Astrocyte of the hippocampus (primary cell): ENCODE measurements around the gene ENSA.
"Not testable (repeated sequence)": the region's sequence is repeated elsewhere in the genome, so short reads cannot be mapped to it uniquely, and the experiment has no call there.

Source experiments
- DNase-seq: peaks from one replicate; pipeline ENCODE4 v3.0.0; 2011; ENCODE audit warnings: low read depth, low spot score

The ENSA gene

GRCh38 chr1:150580966-150581365, 48.4 kb downstream of the ENSA start:
- not testable (repeated sequence) for DNase-seq

DNA sequence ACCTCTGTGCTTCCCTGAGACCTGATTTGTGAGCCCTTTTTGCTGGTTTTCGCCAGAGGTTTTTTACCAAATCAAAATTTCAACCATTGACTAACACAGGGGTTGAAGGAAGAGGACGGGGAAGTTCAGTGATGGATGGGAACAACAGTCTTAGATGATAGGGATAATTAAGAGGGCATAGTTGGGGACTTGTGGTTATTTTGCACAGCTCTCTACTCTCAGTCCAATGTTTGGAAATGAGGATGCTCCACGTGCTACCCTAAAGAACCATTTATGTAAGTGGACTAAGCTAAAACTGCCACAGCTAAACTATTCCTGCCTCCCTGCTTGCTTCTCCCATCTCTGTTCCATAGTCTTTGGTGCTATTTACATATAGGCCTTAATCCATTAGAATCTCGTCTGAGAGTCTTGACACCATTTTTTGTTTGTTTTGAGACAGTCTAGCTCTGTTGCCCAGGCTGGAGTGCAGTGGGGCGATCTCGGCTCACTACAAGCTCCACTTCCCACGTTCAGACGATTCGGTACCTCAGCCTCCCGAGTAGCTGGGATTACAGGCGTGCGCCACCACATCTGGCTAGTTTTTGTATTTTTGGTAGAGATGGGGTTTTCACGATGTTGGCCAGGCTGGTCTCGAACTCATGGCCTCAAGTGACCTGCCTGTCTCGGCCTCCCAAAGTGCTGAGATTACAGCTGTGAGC, 49.3 kb downstream of the ENSA start:
- DNase-seq, result no peak

DNA sequence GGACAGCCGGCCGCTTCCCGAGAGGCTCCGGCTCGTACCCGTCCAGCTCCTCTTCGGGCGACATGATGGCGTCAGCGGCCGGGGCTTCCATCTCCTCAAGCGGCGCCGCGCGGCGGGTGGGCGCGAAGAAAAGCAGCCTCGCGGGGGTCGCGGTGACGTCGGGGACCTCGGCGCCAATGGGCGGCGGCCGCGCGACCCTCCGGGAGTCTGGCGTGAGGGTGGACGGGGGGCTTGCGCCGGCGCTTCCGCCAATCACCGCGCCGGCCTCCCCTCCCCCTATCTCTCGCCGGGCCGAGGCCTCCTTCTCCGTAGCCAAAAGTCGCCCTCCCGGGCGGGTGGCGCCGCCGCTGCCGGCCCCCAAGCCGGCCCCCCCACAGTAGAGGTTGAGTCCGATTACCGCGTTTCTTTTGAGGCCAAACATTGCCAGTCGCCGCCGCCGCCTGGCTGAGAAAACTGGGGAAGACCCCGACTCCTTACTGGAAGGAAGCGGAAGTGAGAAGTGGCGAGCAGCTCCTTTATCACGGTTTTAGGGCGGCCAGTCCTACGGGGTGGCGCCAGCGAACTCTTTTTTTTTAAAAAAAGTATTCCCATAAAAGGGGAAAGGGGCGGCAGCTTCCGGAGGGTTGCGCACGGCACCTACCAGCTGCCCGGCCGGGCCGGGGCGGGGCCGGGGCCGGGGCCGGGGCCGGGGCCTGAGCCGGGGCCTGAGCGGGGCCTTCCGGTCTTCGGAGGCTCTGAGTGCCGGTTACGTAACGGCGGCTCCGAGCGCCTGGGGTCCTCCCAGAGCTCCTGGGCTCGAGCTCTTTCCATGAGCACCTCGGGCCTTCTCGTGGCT, 50.1 kb downstream of the ENSA start, which contains the start of gene MCL1:
TSS of gene MCL1 (minus strand) at position 501 of the 835 bp plus-strand sequence. CDS start at position 421, 80 bp downstream.
- DNase-seq, result peak; percentile 98

- peak; percentile 86 for DNase-seq
These were observed 50.9 kb downstream of the ENSA start for GRCh38 chr1:150578272-150579109.

DNA sequence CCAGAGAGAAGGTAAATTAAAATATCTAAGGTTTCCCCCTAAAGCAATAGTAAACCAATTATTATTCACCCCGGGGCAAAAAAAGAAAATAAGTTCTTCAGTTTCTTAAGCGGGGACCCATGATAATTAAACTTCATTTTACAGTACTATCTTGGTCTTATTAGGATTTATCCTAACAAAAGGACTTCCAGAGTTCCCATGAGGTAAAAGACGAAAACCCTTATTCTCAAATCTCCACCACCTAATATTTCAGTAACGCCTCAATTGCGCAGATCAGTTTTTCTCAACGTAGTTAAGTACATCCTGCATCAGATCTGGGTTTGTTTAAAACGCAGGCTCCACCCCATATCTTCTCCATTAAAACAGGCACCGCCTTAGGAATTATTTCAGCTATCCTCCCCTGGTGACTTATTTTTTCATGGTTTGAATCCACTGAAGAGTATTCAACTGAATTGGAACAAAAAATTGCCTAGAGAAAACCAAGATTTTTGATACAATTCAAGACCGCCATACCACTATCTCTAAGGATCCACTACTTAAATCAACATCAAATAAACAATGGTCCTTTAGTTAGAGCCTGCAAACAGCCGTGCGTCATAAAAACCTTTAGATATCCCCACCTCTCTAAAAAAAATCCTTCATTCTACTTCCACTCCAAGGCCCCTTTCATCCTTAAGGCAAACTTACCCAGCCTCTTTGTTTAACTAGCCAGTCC, 51.7 kb downstream of the ENSA start:
- DNase-seq, result peak; percentile 49

DNA sequence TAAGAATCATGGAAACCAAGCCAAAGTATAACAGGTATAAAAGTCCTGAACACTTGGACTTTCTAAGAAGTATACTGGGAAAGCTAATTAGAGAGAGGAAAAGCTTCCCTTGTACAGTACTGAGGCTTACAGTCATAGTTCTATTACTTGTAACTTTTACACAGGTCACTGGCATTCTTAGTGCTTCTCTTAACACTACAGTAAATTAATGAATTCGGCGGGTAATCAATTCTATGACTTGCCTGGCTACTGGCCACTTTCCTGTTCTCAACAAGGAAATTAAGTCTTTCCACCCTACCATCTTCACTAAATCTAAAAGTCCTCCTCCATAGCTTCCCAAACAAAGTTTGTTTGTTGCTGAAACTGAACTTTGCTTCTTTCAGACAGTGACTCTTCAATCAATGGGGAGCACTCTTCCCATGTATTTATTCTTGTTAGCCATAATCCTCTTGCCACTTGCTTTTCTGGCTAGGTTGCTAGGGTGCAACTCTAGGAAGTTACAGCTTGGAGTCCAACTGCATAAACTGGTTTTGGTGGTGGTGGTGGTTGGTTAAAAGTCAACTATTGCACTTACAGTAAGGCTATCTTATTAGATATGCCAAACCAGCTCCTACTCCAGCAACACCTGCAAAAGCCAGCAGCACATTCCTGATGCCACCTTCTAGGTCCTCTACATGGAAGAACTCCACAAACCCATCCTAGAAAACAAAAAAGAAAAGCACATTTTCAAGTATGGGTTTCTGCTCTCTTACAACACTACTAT, 52.4 kb downstream of the ENSA start:
- DNase-seq, result peak; percentile 59

DNA sequence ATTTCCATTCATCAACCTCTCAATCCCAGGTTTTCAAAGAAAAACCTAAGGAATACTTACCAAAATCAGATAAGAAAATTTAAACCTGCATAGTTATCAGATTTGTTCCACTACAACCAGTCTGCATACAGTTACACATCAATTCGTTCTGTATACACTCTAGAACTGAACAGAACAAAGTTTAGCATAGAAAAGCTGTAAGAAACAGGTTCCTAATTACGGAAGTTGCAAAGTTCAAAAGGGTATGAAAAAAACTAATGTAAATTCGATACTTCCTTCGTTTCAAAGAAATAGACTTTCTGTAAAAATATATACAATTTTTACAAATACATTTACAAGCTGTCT, 53.1 kb downstream of the ENSA start:
- no peak for DNase-seq

- DNase-seq, result peak; percentile 31
These were observed 53.7 kb downstream of the ENSA start for GRCh38 chr1:150575518-150576366.

- DNase-seq, result peak; percentile 19
These were observed 54.3 kb downstream of the ENSA start for GRCh38 chr1:150575072-150575489.

GRCh38 chr1:150574260-150575071, 54.9 kb downstream of the ENSA start:
- DNase-seq, result peak; percentile 41

DNA sequence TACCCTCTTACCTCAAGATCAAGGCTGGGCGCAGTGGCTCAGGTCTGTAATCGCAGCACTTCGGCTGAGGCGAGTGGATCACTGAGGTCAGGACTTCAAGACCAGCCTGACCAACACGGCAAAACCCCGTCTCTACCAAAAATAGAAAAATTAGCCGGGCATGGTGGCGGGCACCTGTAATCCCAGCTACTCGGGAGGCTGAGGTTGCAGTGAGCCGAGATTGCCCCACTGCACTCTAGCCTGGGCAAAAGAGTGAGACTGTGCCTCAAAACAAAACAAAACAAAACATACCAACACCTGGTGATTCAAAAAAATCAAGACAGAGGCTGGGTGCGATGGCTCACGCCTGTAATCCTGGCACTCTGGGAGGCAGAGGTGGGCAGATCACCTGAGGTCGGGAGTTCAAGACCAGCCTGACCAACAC, 55.8 kb downstream of the ENSA start:
- not testable (repeated sequence) for DNase-seq

GRCh38 chr1:150572918-150573647, 56.3 kb downstream of the ENSA start:
- peak; percentile 50 for DNase-seq
